SK-N-SH treated with all-trans-retinoic acid at 6 μM for 48 hours (cell line): Measurements from ENCODE around the gene SERPINA1.

Experiments
- ATAC-seq: fragments of 200-7000 bp; cut with Tn5 transposase; 3 replicates; pipeline ENCODE4 v1.9.1; 2020; ENCODE audit warnings: mild to moderate bottlenecking, moderate library complexity
- ARNTL ChIP-seq: fragments of 450-650 bp; formaldehyde crosslinking; IDR thresholded peaks from 2 replicates; pipeline ENCODE4 v1.5.0; 2020; ENCODE audit warnings: low read depth, mild to moderate bottlenecking, moderate library complexity, borderline replicate concordance
- BACH2 ChIP-seq: fragments of 250-450 bp; sonication (Bioruptor Pico); IDR thresholded peaks from 2 replicates; pipeline ENCODE4 v1.9.0; 2021; ENCODE audit warnings: mild to moderate bottlenecking, borderline replicate concordance
- CSDC2 ChIP-seq: fragments of 250-450 bp; sonication (Bioruptor Pico); IDR thresholded peaks from 2 replicates; pipeline ENCODE4 v1.5.0; 2020; ENCODE audit warnings: mild to moderate bottlenecking, moderate library complexity
- CSRNP3 ChIP-seq: fragments of 250-450 bp; sonication (Bioruptor Pico); IDR thresholded peaks from 2 replicates; pipeline ENCODE4 v1.5.1; 2021; ENCODE audit warnings: mild to moderate bottlenecking, moderate library complexity
- ESRRG ChIP-seq: fragments of 250-450 bp; sonication (Bioruptor Pico); IDR thresholded peaks from 2 replicates; pipeline ENCODE4 v1.6.1; 2021; ENCODE audit warnings: mild to moderate bottlenecking
- GLIS3 ChIP-seq: fragments of 250-450 bp; sonication (Bioruptor Pico); IDR thresholded peaks from 2 replicates; pipeline ENCODE4 v1.5.0; 2020; ENCODE audit warnings: mild to moderate bottlenecking, moderate library complexity
- ISL1 ChIP-seq: fragments of 250-450 bp; sonication (Bioruptor Pico); IDR thresholded peaks from 2 replicates; pipeline ENCODE4 v2.1.2; 2022; ENCODE audit warnings: mild to moderate bottlenecking, moderate library complexity
- PATZ1 ChIP-seq: fragments of 250-450 bp; sonication (Bioruptor Pico); IDR thresholded peaks from 2 replicates; pipeline ENCODE4 v1.8.0; 2020; ENCODE audit warnings: mild to moderate bottlenecking, moderate library complexity, borderline replicate concordance
- PPARA ChIP-seq: fragments of 250-450 bp; sonication (Bioruptor Pico); IDR thresholded peaks from 2 replicates; pipeline ENCODE4 v1.5.0; 2020; ENCODE audit warnings: mild to moderate bottlenecking, borderline replicate concordance
- RARB ChIP-seq: fragments of 250-450 bp; sonication (Bioruptor Pico); IDR thresholded peaks from 2 replicates; pipeline ENCODE4 v1.8.0; 2021; ENCODE audit warnings: mild to moderate bottlenecking, moderate library complexity
- SNAI2 ChIP-seq: fragments of 250-450 bp; sonication (Bioruptor Pico); IDR thresholded peaks from 2 replicates; pipeline ENCODE4 v1.5.0; 2020; ENCODE audit warnings: mild to moderate bottlenecking, moderate library complexity
- TCF4 ChIP-seq: fragments of 250-450 bp; sonication (Bioruptor Pico); IDR thresholded peaks from 2 replicates; pipeline ENCODE4 v1.8.0; 2021; ENCODE audit warnings: mild to moderate bottlenecking, moderate library complexity, borderline replicate concordance
- TOX ChIP-seq: fragments of 250-450 bp; sonication (Bioruptor Pico); IDR thresholded peaks from 2 replicates; pipeline ENCODE4 v1.8.0; 2021; ENCODE audit warnings: mild to moderate bottlenecking, moderate library complexity, borderline replicate concordance
- TSHZ2 ChIP-seq: fragments of 250-450 bp; sonication (Bioruptor Pico); IDR thresholded peaks from 2 replicates; pipeline ENCODE4 v1.5.0; 2020; ENCODE audit warnings: mild to moderate bottlenecking, moderate library complexity
- ZC3H10 ChIP-seq: fragments of 250-450 bp; sonication (Bioruptor Pico); IDR thresholded peaks from 2 replicates; pipeline ENCODE4 v1.5.1; 2021; ENCODE audit warnings: mild to moderate bottlenecking, moderate library complexity
- ZFP3 ChIP-seq: fragments of 250-450 bp; sonication (Bioruptor Pico); IDR thresholded peaks from 2 replicates; pipeline ENCODE4 v1.5.0; 2020; ENCODE audit warnings: mild to moderate bottlenecking, moderate library complexity
- ZFP30 ChIP-seq: fragments of 450-650 bp; formaldehyde crosslinking; IDR thresholded peaks from 2 replicates; pipeline ENCODE4 v1.5.0; 2022; ENCODE audit warnings: mild to moderate bottlenecking, moderate library complexity
- ZNF565 ChIP-seq: fragments of 450-650 bp; formaldehyde crosslinking; conservative IDR thresholded peaks from 2 replicates; pipeline ENCODE4 v1.5.0; 2020; ENCODE audit warnings: low read depth, mild to moderate bottlenecking, moderate library complexity
- ZNF70 ChIP-seq: fragments of 450-650 bp; formaldehyde crosslinking; IDR thresholded peaks from 2 replicates; pipeline ENCODE4 v1.5.0; 2020; ENCODE audit warnings: mild to moderate bottlenecking, moderate library complexity
- ZNF8 ChIP-seq: fragments of 450-650 bp; formaldehyde crosslinking; IDR thresholded peaks from 2 replicates; pipeline ENCODE4 v1.5.0; 2020; ENCODE audit warnings: mild to moderate bottlenecking, moderate library complexity
- TF ChIP-seq, protein P1 (sequence below): fragments of 250-450 bp; sonication (Bioruptor Pico); IDR thresholded peaks from 2 replicates; pipeline ENCODE4 v1.8.0; 2021; ENCODE audit warnings: low read depth, mild to moderate bottlenecking, moderate library complexity, borderline replicate concordance

SERPINA1 gene

GRCh38 chr14:94398182-94398479, 9.7 kb upstream of the SERPINA1 start:
- no peak for ATAC-seq
- TF ChIP-seq SNAI2 (CRISPR knock-in tag): no peak
- TF ChIP-seq PPARA (CRISPR knock-in tag): no peak
- no peak for TF ChIP-seq RARB (CRISPR knock-in tag)
- no peak for TF ChIP-seq CSRNP3 (CRISPR knock-in tag)
- no peak for TF ChIP-seq PATZ1 (CRISPR knock-in tag)
- TF ChIP-seq TOX (CRISPR knock-in tag): no peak
- no peak for TF ChIP-seq BACH2 (CRISPR knock-in tag)
- TF ChIP-seq ZNF70 (CRISPR knock-in tag): no peak
- TF ChIP-seq ZC3H10 (CRISPR knock-in tag): no peak
- no peak for TF ChIP-seq TSHZ2 (CRISPR knock-in tag)
- TF ChIP-seq GLIS3 (CRISPR knock-in tag): no peak
- TF ChIP-seq ARNTL (CRISPR knock-in tag): no peak

- no peak for ATAC-seq
- no peak for TF ChIP-seq PPARA (CRISPR knock-in tag)
- TF ChIP-seq ZFP3 (CRISPR knock-in tag): no peak
- no peak for TF ChIP-seq TCF4 (CRISPR knock-in tag)
- TF ChIP-seq ARNTL (CRISPR knock-in tag): no peak
- TF ChIP-seq RARB (CRISPR knock-in tag): no peak
- no peak for TF ChIP-seq ZFP30 (CRISPR knock-in tag)
- no peak for TF ChIP-seq ZC3H10 (CRISPR knock-in tag)
- no peak for TF ChIP-seq ISL1 (CRISPR knock-in tag)
- TF ChIP-seq ESRRG: no peak
- TF ChIP-seq TOX (CRISPR knock-in tag): no peak
- TF ChIP-seq ZNF565: no peak
- no peak for TF ChIP-seq BACH2 (CRISPR knock-in tag)
- no peak for TF ChIP-seq TSHZ2 (CRISPR knock-in tag)
- TF ChIP-seq ZNF8 (CRISPR knock-in tag): no peak
- TF ChIP-seq, protein P1, sequence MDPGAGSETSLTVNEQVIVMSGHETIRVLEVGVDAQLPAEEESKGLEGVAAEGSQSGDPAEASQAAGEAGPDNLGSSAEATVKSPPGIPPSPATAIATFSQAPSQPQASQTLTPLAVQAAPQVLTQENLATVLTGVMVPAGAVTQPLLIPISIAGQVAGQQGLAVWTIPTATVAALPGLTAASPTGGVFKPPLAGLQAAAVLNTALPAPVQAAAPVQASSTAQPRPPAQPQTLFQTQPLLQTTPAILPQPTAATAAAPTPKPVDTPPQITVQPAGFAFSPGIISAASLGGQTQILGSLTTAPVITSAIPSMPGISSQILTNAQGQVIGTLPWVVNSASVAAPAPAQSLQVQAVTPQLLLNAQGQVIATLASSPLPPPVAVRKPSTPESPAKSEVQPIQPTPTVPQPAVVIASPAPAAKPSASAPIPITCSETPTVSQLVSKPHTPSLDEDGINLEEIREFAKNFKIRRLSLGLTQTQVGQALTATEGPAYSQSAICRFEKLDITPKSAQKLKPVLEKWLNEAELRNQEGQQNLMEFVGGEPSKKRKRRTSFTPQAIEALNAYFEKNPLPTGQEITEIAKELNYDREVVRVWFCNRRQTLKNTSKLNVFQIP (CRISPR knock-in tag): no peak
- TF ChIP-seq GLIS3 (CRISPR knock-in tag): no peak
- no peak for TF ChIP-seq CSDC2
- TF ChIP-seq SNAI2 (CRISPR knock-in tag): no peak
- no peak for TF ChIP-seq ZNF70 (CRISPR knock-in tag)
Measured at GRCh38 chr14:94397289-94398181, 9.1 kb upstream of the SERPINA1 start.
